ENCODE measurements around the gene SNRNP48.

The SNRNP48 gene

GRCh38 chr6:7589949-7590917 lies at the start of gene SNRNP48:
TSS of gene SNRNP48 (plus strand) at chr6:7590198. CDS start at chr6:7590258, 60 bp downstream.
- peak; percentile 84 for DNase-seq (ENCODE audit: low spot score)

DNA sequence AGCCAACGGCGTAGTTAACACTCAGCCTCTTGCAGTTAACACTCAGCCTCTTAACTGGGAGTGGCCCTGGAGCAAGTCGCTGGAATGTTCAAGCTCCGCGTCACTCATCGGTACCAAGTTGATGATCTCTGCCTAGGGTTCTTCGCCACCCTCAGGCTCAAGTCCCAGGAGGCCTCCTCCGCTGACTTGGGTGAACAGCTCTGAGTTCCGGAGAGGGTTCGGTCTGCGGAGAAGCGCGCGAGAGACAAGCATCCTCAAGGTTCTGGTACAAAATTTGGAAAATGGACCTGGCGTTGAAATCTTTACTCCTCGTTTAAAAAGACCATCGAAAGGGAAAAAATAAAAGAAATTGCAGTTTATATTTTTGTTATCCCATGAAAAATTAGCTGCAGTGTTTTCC lies 49.4 kb upstream of the SNRNP48 start:
- DNase-seq (ENCODE audit: low spot score) = peak; percentile 51

GRCh38 chr6:7541175-7542064 lies 48.6 kb upstream of the SNRNP48 start, which contains the start of gene DSP:
TSS of gene DSP (plus strand) at chr6:7541671. CDS start at chr6:7541916, 245 bp downstream.
- DNase-seq (ENCODE audit: low spot score) = peak; percentile 75

- peak; percentile 47 for DNase-seq (ENCODE audit: low spot score)
Measured at GRCh38 chr6:7542065-7542873, 47.7 kb upstream of the SNRNP48 start.

DNA sequence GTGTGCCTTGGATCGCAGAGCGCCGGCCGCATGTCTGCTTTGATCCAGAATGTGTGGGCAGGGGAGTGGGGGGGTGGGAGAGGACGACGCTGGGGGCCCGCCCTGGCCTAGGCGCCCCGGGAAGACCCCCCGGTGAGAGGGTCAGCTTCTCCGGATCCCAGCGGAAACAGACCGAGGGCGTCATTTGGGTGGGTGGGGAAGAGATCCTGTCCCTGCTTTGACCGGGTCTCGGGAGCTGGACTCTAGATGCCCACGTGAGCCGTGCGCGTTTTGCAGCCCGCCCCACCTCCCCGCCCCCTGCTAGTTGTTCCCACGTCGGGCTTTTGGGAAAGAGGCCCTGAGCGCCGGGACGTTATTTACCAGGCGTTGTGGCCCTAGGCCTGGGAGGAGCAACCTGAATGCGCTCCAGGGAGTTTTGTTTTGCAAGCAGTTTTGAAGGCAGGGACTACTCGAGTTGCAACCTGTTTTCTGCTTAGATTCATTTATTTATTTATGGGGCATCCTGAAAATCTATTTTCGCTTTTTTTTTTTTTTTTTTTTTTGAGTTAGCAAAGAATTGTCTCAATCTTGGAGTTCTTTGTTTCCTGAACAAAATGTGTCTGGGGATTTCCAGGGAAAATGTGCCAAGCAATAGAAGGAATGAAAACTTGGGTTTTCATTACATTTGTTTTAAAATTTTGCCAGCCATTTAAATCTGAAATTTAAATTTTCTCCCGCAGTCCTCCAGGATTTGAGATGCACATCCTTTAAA lies 46.9 kb upstream of the SNRNP48 start:
- peak; percentile 78 for DNase-seq (ENCODE audit: low spot score)

- DNase-seq (ENCODE audit: low spot score) = no peak
Measured at GRCh38 chr6:7543789-7544424, 46.1 kb upstream of the SNRNP48 start.

DNA sequence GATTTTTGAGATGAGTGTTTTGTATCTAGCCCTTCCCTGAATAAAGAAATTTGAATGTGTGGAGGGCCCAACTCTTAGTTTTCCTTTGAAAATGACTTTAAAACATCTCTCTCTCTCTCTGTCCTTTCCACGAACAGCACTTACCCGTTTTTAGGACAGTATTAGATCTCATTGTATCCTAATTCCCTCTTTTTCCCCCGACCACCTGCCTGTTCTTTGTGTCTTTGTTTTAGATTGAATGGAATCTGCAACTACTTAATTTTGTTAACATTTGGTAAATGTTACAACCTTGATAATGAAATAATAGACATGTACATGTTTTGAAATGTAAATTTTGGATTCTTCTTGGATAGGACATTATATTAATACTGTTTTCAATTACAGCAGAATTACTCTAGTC lies 45.4 kb upstream of the SNRNP48 start:
- DNase-seq (ENCODE audit: low spot score) = no peak

- DNase-seq (ENCODE audit: low spot score) = no peak
Measured at GRCh38 chr6:7545316-7546019, 44.5 kb upstream of the SNRNP48 start.

- DNase-seq (ENCODE audit: low spot score) = no peak
Measured at GRCh38 chr6:7546020-7546369, 44.0 kb upstream of the SNRNP48 start.

- no peak for DNase-seq (ENCODE audit: low spot score)
Measured at GRCh38 chr6:7546383-7546782, 43.6 kb upstream of the SNRNP48 start.

DNA sequence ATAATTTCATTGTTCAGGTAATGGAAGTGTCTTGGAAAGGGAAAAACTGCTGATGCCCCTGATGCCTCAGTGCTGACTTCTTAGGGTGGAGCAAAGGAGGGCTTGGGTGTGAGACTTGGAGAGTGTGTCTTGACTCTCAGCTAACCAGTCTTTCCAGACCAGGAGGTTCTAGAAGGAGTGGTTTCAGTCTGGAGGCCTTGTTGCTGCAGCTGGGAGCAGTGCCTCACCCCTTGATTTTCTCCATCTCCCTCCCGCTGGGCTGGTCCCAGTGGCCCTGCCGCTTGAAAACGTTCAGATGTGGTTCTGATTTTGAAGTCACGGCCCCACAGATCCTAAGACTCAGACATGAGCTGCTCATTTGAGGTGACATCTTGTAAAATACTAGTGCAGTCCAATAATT lies 43.1 kb upstream of the SNRNP48 start:
- no peak for DNase-seq (ENCODE audit: low spot score)

GRCh38 chr6:7547315-7547714 lies 42.7 kb upstream of the SNRNP48 start:
- DNase-seq (ENCODE audit: low spot score) = no peak

DNA sequence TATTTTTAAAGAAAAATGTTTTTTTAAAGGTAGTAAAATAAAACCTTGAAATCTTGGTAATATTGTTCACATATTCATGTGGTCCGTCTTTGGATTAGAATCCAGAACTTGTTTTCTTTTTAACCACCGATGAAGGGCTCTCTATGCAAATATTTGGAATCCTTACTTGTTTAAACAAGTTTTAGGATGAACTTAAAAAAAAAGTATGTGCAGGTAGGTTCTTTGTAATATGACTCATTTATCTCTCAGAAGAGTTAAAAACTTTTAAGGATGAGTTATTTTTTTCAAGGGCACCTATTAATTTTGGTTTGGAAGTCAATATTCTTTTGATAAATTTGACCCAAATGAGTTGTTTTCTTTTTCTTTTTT lies 39.6 kb upstream of the SNRNP48 start:
- DNase-seq (ENCODE audit: low spot score) = no peak

GRCh38 chr6:7554533-7555275 lies 35.3 kb upstream of the SNRNP48 start:
- no peak for DNase-seq (ENCODE audit: low spot score)

DNA sequence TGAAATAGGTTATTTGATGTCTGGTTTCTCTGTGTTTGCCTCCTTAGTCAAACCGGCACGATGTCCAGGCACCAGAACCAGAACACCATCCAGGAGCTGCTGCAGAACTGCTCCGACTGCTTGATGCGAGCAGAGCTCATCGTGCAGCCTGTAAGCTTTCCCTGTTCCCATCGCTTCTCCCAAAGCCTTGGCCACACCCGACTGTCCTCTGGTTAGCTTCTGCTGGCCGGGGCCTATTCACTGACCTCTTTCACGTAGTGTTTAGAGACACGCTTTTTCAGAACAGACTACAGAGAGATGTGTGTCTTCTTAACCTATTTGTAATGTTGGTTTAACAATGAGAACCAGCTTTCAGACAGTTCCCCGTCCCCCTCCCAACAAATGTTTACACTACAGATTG lies 34.3 kb upstream of the SNRNP48 start:
- DNase-seq (ENCODE audit: low spot score) = no peak

- DNase-seq (ENCODE audit: low spot score) = no peak
Measured at GRCh38 chr6:7556394-7557106, 33.4 kb upstream of the SNRNP48 start.

- no peak for DNase-seq (ENCODE audit: low spot score)
Measured at GRCh38 chr6:7557652-7558051, 32.3 kb upstream of the SNRNP48 start.

DNA sequence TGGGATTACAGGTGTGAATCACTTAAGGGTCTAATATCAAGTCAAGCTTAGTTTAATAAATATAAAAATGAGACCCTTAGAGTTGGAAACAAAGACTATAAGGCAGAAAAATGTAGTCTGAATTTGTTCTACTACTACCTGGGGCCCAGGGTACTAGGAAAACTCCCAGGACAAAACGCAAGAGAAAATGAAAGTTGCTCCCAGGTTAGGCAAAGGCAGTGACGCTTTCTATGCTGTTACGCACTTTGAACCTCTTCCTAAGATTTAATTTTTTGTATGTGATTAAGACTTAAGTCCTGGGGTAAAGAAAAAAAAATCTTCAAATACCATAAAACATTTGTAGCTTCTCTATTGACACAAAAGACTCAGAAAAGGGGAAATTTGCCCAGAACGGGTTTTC lies 31.2 kb upstream of the SNRNP48 start:
- no peak for DNase-seq (ENCODE audit: low spot score)

DNA sequence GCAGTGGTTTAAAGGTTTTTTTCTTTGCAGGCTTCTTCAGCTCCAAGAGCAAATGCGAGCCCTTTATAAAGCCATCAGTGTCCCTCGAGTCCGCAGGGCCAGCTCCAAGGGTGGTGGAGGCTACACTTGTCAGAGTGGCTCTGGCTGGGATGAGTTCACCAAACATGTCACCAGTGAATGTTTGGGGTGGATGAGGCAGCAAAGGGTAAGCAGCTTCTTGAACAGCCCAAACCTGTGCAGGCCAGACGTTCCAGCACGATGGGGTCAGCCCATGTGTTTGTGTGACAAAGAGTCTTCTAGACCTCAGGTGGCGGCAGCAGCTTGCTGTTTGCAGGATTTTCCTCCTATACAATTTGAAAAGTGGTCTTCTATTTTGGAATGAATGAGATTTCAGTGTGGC lies 30.8 kb upstream of the SNRNP48 start:
- DNase-seq (ENCODE audit: low spot score) = no peak

Measured in hepatic stellate cell (primary cell).